Measurements from ENCODE around the gene RBL1.
A peak's percentile ranks its signal among the peaks of the same experiment; 100 is the strongest.
"Not testable (repeated sequence)": the region's sequence is repeated elsewhere in the genome, so short reads cannot be mapped to it uniquely, and the experiment has no call there.

RBL1 gene

GRCh38 chr20:37095599-37096414 is at the start of gene RBL1:
Gene RBL1 (minus strand): TSS chr20:37095997. CDS start chr20:37095928, 69 bp downstream.
- peak within 1 kb of the TSS; percentile 69 for H3K4me3 ChIP-seq (ENCODE audit: low read depth, low read length)

GRCh38 chr20:37144856-37145404 is 49.1 kb upstream of the RBL1 start:
- no peak overlapping the region for H3K4me3 ChIP-seq (ENCODE audit: low read depth, low read length)

GRCh38 chr20:37142708-37143107 is 46.9 kb upstream of the RBL1 start:
- H3K4me3 ChIP-seq (ENCODE audit: low read depth, low read length), result no peak overlapping the region

DNA sequence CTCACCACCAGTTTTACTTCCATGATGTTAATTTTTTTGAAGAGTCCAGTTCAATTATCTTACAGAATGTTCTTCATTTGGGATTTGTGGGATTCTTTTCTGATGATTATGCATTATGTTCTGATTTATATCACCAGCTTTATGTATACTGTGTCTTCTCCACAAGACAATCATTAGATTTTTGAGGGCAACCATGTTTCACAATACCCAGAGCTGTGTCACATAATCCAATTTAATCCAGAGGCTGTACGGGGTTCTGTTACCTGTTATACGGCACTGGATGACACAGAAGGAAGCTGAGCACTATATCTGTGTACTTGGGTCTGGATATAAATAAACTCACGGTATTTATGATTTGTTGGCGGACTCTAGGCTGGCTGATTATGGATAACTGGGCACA is 41.8 kb upstream of the RBL1 start:
- no peak overlapping the region for H3K4me3 ChIP-seq (ENCODE audit: low read depth, low read length)

GRCh38 chr20:37133952-37134351 is 38.2 kb upstream of the RBL1 start:
- H3K4me3 ChIP-seq (ENCODE audit: low read depth, low read length), result no peak overlapping the region

DNA sequence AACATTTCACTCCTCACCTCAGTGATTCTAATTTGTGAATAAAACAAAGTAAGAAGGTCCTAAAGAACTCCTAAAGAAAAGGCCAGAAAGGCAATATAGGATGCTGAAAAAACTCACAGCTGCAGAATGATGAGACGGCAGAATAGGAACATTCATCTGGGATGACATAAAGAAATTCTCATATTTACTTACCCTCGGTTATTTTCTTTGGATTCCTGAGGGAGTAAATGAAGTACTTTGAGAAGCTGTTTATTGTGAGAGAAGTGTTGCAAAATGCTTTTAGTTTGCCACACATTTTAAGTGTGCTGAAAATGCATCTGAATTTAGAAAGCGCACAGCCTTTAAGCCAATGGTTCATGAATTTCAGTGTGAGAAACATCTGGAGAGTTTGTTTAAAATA is 35.7 kb upstream of the RBL1 start:
- no peak overlapping the region for H3K4me3 ChIP-seq (ENCODE audit: low read depth, low read length)

DNA sequence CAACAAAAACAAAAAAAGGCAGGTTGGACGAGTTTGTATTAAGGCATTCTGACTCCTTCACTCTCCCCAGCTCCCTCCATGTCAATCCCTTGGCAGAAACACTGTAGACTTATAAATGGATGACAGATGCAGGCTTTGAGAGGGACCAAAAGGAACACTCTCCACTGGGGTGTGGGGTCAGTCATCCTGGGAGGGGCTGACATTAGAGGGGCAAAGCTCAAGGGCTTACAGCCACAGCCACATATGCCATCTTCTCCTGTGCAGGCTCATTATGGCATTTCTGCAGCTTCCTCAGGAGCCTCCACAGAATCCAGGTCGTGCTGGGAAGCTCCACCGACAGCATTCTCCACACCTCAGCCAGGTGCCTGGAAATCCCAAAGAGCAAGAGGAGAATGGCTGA is 33.0 kb upstream of the RBL1 start:
- H3K4me3 ChIP-seq (ENCODE audit: low read depth, low read length), result no peak overlapping the region

DNA sequence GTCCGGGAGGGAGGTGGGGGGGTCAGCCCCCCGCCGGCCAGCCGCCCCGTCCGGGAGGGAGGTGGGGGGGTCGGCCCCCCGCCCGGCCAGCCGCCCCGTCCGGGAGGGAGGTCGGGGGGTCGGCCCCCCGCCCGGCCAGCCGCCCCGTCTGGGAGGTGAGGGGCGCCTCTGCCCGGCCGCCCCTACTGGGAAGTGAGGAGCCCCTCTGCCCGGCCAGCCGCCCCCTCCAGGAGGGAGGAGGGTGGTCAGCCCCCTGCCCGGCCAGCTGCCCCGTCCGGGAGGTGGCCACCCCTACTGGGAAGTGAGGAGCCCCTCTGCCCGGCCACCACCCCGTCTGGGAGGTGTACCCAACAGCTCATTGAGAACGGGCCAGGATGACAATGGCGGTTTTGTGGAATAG is 30.5 kb upstream of the RBL1 start:
- not testable (repeated sequence) for H3K4me3 ChIP-seq (ENCODE audit: low read depth, low read length)

GRCh38 chr20:37123441-37123840 is 27.6 kb upstream of the RBL1 start:
- H3K4me3 ChIP-seq (ENCODE audit: low read depth, low read length), result no peak overlapping the region

GRCh38 chr20:37120497-37120896 is 24.7 kb upstream of the RBL1 start:
- no peak overlapping the region for H3K4me3 ChIP-seq (ENCODE audit: low read depth, low read length)

DNA sequence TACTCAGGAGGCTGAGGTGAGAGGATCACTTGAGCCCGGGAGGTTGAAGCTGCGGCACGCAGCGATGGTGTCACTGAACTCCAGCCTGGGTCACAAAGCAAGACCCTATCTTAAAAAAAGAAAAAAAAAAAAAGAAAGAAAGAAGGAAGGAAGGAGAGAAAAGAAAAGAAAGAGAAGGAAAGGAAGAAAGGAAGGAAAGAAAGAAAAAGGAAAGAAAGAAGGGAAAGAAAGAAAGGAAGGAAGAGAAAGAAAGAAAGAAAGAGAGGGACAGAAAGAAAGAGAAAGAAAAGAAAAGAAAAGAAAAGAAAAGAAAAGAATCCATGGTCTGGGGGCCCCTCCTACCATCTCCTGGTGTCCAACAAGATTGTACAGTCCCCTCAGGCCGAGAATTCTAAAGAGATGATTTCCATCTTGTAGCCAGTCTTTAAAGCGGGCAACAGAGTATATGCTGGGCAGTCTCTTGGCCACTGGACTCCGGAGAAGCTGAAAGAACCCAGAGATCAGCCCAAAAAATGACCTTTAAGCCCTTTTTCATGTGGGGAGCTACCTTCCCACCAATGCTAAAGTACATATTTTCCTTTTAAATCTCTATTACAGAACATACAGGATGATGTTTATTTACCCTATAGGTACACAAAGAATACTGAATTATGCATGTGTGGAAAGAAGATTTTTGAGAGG is 23.7 kb upstream of the RBL1 start:
- H3K4me3 ChIP-seq (ENCODE audit: low read depth, low read length), result no peak overlapping the region

GRCh38 chr20:37114012-37114411 is 18.2 kb upstream of the RBL1 start:
- H3K4me3 ChIP-seq (ENCODE audit: low read depth, low read length), result no peak overlapping the region

GRCh38 chr20:37111926-37112455 is 16.2 kb upstream of the RBL1 start:
- H3K4me3 ChIP-seq (ENCODE audit: low read depth, low read length), result no peak overlapping the region

GRCh38 chr20:37108676-37109075 is 12.9 kb upstream of the RBL1 start:
- H3K4me3 ChIP-seq (ENCODE audit: low read depth, low read length), result no peak overlapping the region

DNA sequence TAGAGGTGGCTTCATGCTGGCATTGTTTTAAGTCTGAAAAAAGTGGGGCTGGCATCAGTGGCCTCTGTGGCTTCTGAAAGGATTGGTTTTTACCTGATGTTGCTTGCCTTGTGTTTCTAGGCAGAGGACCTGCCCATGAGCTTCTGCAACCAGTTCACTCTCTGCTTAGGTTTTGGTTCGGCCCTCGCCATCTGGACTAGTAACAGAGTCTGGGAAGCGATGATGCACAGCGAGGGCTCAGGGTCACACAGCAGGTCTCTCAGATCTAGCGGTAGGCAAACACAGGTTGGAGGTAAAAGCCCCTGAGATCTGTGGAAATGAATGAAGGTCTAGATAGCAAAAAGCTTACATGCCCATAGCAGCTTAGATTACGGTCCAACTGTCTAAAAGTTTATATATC is 6.8 kb upstream of the RBL1 start:
- H3K4me3 ChIP-seq (ENCODE audit: low read depth, low read length), result no peak overlapping the region

DNA sequence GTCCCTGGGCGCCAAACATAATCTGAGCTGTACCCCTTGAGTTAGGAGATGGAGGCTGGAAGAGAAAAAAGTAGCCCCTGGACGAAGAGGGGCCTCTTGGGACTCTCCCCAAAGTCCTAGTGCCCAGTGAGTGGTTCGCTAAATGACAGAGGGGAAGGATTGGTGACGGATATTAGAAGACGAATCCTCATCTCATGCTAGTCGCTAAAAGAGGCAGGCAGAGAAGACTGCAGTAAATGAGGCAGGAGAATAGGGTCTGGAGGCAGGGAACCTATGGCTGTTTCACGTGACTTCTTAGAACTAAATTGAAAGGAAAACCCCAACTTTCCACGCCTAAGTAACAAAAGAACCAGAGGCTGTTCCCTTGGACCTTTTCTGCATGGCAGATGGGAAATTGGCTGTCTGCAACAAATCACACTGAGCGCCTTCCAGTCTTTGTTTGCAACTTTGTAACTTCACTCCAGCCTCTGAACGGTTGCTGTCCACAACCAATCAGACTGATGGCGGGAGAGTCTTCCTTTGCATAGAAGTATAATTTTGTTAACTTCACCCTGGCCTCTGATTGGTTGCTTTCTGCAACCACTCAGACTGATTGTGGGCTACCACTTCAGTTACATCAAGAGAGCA is 731 bp upstream of the RBL1 start:
- H3K4me3 ChIP-seq (ENCODE audit: low read depth, low read length), result no peak overlapping the region

- H3K4me3 ChIP-seq (ENCODE audit: low read depth, low read length), result peak overlapping the region; percentile 69
These were observed 644 bp downstream of the RBL1 start for GRCh38 chr20:37095108-37095598.

- H3K4me3 ChIP-seq (ENCODE audit: low read depth, low read length), result no peak overlapping the region
These were observed 5.4 kb downstream of the RBL1 start for GRCh38 chr20:37090407-37090806.

GRCh38 chr20:37081717-37082289 is 14.0 kb downstream of the RBL1 start:
- H3K4me3 ChIP-seq (ENCODE audit: low read depth, low read length), result no peak overlapping the region

DNA sequence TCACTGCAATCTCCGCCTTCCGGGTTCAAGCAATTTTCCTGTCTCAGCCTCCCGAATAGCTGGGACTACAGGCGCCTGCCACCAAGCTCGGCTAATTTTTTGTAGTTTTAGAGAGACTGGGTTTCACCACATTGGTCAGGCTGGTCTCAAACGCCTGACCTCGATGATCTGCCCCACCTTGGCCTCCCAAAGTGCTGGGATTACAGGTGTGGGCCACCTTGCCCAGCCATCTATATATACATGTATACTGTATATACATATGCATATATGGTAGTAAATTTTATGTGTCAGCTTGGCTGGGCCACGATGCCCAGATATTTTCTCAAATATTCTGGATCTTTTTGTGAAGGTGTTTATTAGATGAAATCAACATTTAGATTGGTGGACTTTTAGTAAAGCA is 18.8 kb downstream of the RBL1 start:
- H3K4me3 ChIP-seq (ENCODE audit: low read depth, low read length), result no peak overlapping the region

Data from iPS-11a (cell line).